HEK293 (cell line): ENCODE measurements around the gene SHROOM1.

ENCODE experiments used
- MZF1 ChIP-seq: fragments of 450-650 bp; formaldehyde crosslinking; IDR thresholded peaks from 2 replicates; pipeline ENCODE4 v1.5.1; 2017; ENCODE audit warnings: missing biosample characterization, missing genetic modification characterization, borderline replicate concordance
- SP2 ChIP-seq: fragments of 450-650 bp; formaldehyde crosslinking; IDR thresholded peaks from 2 replicates; pipeline ENCODE4 v1.5.1; 2016; ENCODE audit warnings: missing biosample characterization, missing genetic modification characterization
- ZBTB7A ChIP-seq: fragments of 450-650 bp; formaldehyde crosslinking; IDR thresholded peaks from 2 replicates; pipeline ENCODE4 v1.5.1; 2016; ENCODE audit warnings: low read depth, missing biosample characterization, missing genetic modification characterization
- ZNF274 ChIP-seq, 2 experiments: fragments of 200-500 bp in 1 of 2; fragments of 450-650 bp in 1 of 2; sonication (Bioruptor generic) in 1 of 2; formaldehyde crosslinking in 1 of 2; IDR thresholded peaks; 2 replicates each; pipeline versions ENCODE4 v1.5.1 to v1.6.1; 2014 to 2016; ENCODE audit warnings: borderline replicate concordance in 1 of 2, inconsistent platforms in 1 of 2, low read length in 1 of 2, missing biosample characterization in 1 of 2, missing genetic modification characterization in 1 of 2
- ZNF354C ChIP-seq: fragments of 450-650 bp; formaldehyde crosslinking; IDR thresholded peaks from 2 replicates; pipeline ENCODE4 v1.5.1; 2016; ENCODE audit warnings: missing biosample characterization, missing genetic modification characterization, low read depth, borderline replicate concordance
- ZNF423 ChIP-seq: fragments of 450-650 bp; formaldehyde crosslinking; IDR thresholded peaks from 2 replicates; pipeline ENCODE4 v1.5.1; 2016; ENCODE audit warnings: missing biosample characterization, missing genetic modification characterization
- TF ChIP-seq, protein P1 (sequence below): fragments of 450-650 bp; formaldehyde crosslinking; IDR thresholded peaks from 2 replicates; pipeline ENCODE4 v1.5.1; 2017; ENCODE audit warnings: missing biosample characterization, missing genetic modification characterization
- TF ChIP-seq, protein P2 (sequence below): fragments of 450-650 bp; formaldehyde crosslinking; IDR thresholded peaks from 2 replicates; pipeline ENCODE4 v1.5.1; 2016; ENCODE audit warnings: missing biosample characterization, missing genetic modification characterization
- TF ChIP-seq, protein P3 (sequence below): fragments of 450-650 bp; formaldehyde crosslinking; IDR thresholded peaks from 2 replicates; pipeline ENCODE4 v1.5.1; 2016; ENCODE audit warnings: missing biosample characterization, missing genetic modification characterization

DNA sequence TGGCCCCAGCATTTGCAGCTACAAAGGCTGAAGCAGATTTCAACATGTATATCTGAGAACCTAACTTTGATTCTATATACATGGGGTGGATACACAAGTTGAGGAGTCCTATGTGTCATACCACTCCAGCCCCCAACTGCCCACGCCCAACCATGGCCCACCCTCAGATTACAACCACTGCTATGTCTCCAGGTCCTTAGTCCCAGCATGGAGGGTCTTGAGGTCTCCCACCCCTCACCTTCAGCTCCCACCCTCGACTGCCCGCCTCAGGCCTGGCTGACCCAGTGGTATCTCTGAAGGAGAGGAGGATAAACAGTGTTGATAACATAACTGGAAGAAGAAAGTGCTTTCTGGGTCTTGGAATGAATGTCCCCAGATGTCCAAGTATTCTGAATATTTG lies 9.1 kb downstream of the SHROOM1 start:
- no peak for TF ChIP-seq MZF1
- TF ChIP-seq, protein P1, sequence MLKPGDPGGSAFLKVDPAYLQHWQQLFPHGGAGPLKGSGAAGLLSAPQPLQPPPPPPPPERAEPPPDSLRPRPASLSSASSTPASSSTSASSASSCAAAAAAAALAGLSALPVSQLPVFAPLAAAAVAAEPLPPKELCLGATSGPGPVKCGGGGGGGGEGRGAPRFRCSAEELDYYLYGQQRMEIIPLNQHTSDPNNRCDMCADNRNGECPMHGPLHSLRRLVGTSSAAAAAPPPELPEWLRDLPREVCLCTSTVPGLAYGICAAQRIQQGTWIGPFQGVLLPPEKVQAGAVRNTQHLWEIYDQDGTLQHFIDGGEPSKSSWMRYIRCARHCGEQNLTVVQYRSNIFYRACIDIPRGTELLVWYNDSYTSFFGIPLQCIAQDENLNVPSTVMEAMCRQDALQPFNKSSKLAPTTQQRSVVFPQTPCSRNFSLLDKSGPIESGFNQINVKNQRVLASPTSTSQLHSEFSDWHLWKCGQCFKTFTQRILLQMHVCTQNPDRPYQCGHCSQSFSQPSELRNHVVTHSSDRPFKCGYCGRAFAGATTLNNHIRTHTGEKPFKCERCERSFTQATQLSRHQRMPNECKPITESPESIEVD, result no peak
- no peak for TF ChIP-seq ZNF354C (tag by site-specific recombination)
- TF ChIP-seq ZNF423, result no peak
- TF ChIP-seq, protein P2, sequence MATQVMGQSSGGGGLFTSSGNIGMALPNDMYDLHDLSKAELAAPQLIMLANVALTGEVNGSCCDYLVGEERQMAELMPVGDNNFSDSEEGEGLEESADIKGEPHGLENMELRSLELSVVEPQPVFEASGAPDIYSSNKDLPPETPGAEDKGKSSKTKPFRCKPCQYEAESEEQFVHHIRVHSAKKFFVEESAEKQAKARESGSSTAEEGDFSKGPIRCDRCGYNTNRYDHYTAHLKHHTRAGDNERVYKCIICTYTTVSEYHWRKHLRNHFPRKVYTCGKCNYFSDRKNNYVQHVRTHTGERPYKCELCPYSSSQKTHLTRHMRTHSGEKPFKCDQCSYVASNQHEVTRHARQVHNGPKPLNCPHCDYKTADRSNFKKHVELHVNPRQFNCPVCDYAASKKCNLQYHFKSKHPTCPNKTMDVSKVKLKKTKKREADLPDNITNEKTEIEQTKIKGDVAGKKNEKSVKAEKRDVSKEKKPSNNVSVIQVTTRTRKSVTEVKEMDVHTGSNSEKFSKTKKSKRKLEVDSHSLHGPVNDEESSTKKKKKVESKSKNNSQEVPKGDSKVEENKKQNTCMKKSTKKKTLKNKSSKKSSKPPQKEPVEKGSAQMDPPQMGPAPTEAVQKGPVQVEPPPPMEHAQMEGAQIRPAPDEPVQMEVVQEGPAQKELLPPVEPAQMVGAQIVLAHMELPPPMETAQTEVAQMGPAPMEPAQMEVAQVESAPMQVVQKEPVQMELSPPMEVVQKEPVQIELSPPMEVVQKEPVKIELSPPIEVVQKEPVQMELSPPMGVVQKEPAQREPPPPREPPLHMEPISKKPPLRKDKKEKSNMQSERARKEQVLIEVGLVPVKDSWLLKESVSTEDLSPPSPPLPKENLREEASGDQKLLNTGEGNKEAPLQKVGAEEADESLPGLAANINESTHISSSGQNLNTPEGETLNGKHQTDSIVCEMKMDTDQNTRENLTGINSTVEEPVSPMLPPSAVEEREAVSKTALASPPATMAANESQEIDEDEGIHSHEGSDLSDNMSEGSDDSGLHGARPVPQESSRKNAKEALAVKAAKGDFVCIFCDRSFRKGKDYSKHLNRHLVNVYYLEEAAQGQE (tag by site-specific recombination), result no peak
- no peak for TF ChIP-seq ZNF274 (IDR thresholded peaks at IDR 0.05; ENCODE audit: low read length)
- no peak for TF ChIP-seq ZNF274 (tag by site-specific recombination; IDR thresholded peaks at IDR 0.05; ENCODE audit: borderline replicate concordance)
- TF ChIP-seq SP2 (tag by site-specific recombination), result no peak
- TF ChIP-seq, protein P3, sequence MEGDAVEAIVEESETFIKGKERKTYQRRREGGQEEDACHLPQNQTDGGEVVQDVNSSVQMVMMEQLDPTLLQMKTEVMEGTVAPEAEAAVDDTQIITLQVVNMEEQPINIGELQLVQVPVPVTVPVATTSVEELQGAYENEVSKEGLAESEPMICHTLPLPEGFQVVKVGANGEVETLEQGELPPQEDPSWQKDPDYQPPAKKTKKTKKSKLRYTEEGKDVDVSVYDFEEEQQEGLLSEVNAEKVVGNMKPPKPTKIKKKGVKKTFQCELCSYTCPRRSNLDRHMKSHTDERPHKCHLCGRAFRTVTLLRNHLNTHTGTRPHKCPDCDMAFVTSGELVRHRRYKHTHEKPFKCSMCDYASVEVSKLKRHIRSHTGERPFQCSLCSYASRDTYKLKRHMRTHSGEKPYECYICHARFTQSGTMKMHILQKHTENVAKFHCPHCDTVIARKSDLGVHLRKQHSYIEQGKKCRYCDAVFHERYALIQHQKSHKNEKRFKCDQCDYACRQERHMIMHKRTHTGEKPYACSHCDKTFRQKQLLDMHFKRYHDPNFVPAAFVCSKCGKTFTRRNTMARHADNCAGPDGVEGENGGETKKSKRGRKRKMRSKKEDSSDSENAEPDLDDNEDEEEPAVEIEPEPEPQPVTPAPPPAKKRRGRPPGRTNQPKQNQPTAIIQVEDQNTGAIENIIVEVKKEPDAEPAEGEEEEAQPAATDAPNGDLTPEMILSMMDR, result no peak
- TF ChIP-seq ZBTB7A (tag by site-specific recombination), result no peak
